Astrocyte (in vitro differentiated cells and primary cell): Measurements from ENCODE around the gene STK36. TPM values are rescaled to one million over a fixed set of nuclear protein-coding genes. Genes with fewer than 3 reads are reported as not detected.

Experiments used
- DNase-seq: peaks from one replicate; pipeline ENCODE4 v3.0.0-alpha.2; 2010; ENCODE audit warnings: low read depth
- FAIRE-seq: peaks from 2 replicates; lab custom pipeline; 2011; peaks lifted over from hg19 to GRCh38; lab: Jason Lieb, UNC
- H2AFZ ChIP-seq: 2 replicates; pipeline ENCODE4 v1.6.0; 2012; ENCODE audit warnings: low read depth, low read length, inconsistent platforms
- H3K27ac ChIP-seq: 2 replicates; pipeline ENCODE4 v1.5.1; 2011; ENCODE audit warnings: low read depth, low read length, inconsistent platforms
- H3K27me3 ChIP-seq: 2 replicates; pipeline ENCODE4 v1.6.0; 2011; ENCODE audit warnings: low read length, inconsistent platforms; ENCODE audit not compliant: insufficient read depth
- H3K36me3 ChIP-seq: 2 replicates; pipeline ENCODE4 v1.5.1; 2011; ENCODE audit warnings: low read length, inconsistent platforms; ENCODE audit not compliant: insufficient read depth
- H3K4me1 ChIP-seq: 2 replicates; pipeline ENCODE4 v1.5.1; 2011; ENCODE audit warnings: low read length, inconsistent platforms; ENCODE audit not compliant: insufficient read depth
- H3K4me2 ChIP-seq: 2 replicates; pipeline ENCODE4 v1.6.0; 2012; ENCODE audit warnings: low read length, inconsistent platforms
- H3K4me3 ChIP-seq: 2 replicates; pipeline ENCODE4 v1.5.1; 2011; ENCODE audit warnings: low read depth, mild to moderate bottlenecking, low read length, inconsistent platforms; ENCODE audit not compliant: insufficient read depth
- H3K79me2 ChIP-seq: 2 replicates; pipeline ENCODE4 v1.6.0; 2012; ENCODE audit warnings: mild to moderate bottlenecking, low read length, inconsistent platforms; ENCODE audit not compliant: insufficient read depth
- H3K9ac ChIP-seq: 2 replicates; pipeline ENCODE4 v1.6.0; 2012; ENCODE audit warnings: mild to moderate bottlenecking, low read length, inconsistent platforms
- H3K9me3 ChIP-seq: 2 replicates; pipeline ENCODE4 v1.5.1; 2012; ENCODE audit warnings: low read depth, mild to moderate bottlenecking, low read length, inconsistent platforms; ENCODE audit not compliant: insufficient read depth
- H4K20me1 ChIP-seq: 2 replicates; pipeline ENCODE4 v1.6.0; 2012; ENCODE audit warnings: low read length, inconsistent platforms; ENCODE audit not compliant: insufficient read depth
- H3K27ac Mint-ChIP-seq: one replicate; pipeline ENCODE4 v1.8.0; 2021; ENCODE audit warnings: mild to moderate bottlenecking, mixed read lengths; ENCODE audit not compliant: unreplicated experiment
- H3K27me3 Mint-ChIP-seq: one replicate; pipeline ENCODE4 v1.8.0; 2021; ENCODE audit warnings: low read depth, mixed read lengths; ENCODE audit not compliant: unreplicated experiment
- H3K36me3 Mint-ChIP-seq: one replicate; pipeline ENCODE4 v1.8.0; 2021; ENCODE audit warnings: low read depth, mixed read lengths; ENCODE audit not compliant: unreplicated experiment
- H3K4me1 Mint-ChIP-seq: one replicate; pipeline ENCODE4 v1.8.0; 2021; ENCODE audit warnings: low read depth, mixed read lengths; ENCODE audit not compliant: unreplicated experiment
- H3K4me3 Mint-ChIP-seq: one replicate; pipeline ENCODE4 v1.8.0; 2021; ENCODE audit warnings: mild to moderate bottlenecking, moderate library complexity, mixed read lengths; ENCODE audit not compliant: unreplicated experiment
- H3K9me3 Mint-ChIP-seq: one replicate; pipeline ENCODE4 v1.8.0; 2021; ENCODE audit warnings: mild to moderate bottlenecking, mixed read lengths; ENCODE audit not compliant: unreplicated experiment
- CTCF ChIP-seq: IDR thresholded peaks from 2 replicates; pipeline ENCODE4 v1.5.1; 2011; ENCODE audit warnings: low read depth, mild to moderate bottlenecking, inconsistent platforms, low read length, moderate library complexity; ENCODE audit not compliant: insufficient read depth
- EZH2 ChIP-seq: IDR thresholded peaks from 2 replicates; pipeline ENCODE4 v1.6.1; 2012; ENCODE audit warnings: mild to moderate bottlenecking, low read length, inconsistent platforms; ENCODE audit not compliant: insufficient read depth
- total RNA-seq: library from RNA; stranded (reverse); gene quantifications from 2 replicates; pipeline ENCODE4 v1.2.1, GENCODE V29; 2021

The STK36 gene
- total RNA-seq, 1 donor from 2014 or later = 42.6 TPM

GRCh38 chr2:218671097-218671653, 711 bp upstream of the STK36 start:
- Histone ChIP-seq H3K4me1 (peaks cover 9% of the 10 kb centered on the region), H3K79me2 (peaks cover 37% of the 10 kb centered on the region), H3K9me3 (no peaks in the 10 kb centered on the region), H3K27ac (peak overlapping the region; percentile 73), H3K4me2 (peak overlapping the region; percentile 98), H2AFZ (peak overlapping the region; percentile 82), H3K4me3 (peak overlapping the region; percentile 94), H4K20me1 (peaks cover 32% of the 10 kb centered on the region), H3K9ac (peak overlapping the region; percentile 87), H3K36me3 (peaks cover 23% of the 10 kb centered on the region), H3K27me3 (no peaks in the 10 kb centered on the region)
- H3K36me3 Mint-ChIP-seq = peaks cover 7% of the 10 kb centered on the region
- H3K4me1 Mint-ChIP-seq = peaks cover 8% of the 10 kb centered on the region
- H3K27ac Mint-ChIP-seq = peak overlapping the region; percentile 99
- FAIRE-seq = no peak
- H3K27me3 Mint-ChIP-seq = no peaks in the 10 kb centered on the region
- peak overlapping the region; percentile 99 for H3K4me3 Mint-ChIP-seq
- TF ChIP-seq EZH2 (no peak), CTCF (no peak)
- H3K9me3 Mint-ChIP-seq = no peaks in the 10 kb centered on the region
- peak; percentile 18 for DNase-seq

- H3K9ac ChIP-seq = no peak overlapping the region
- Mint-ChIP-seq H3K27me3 (no peaks in the 10 kb centered on the region), H3K27ac (peak overlapping the region; percentile 42), H3K4me1 (peaks cover 3% of the 10 kb centered on the region), H3K4me3 (no peak overlapping the region), H3K9me3 (no peaks in the 10 kb centered on the region), H3K36me3 (peaks cover 16% of the 10 kb centered on the region)
- DNase-seq (no peak), FAIRE-seq (no peak)
- H2AFZ ChIP-seq = no peak overlapping the region
- H3K79me2 ChIP-seq = no peaks in the 10 kb centered on the region
- no peaks in the 10 kb centered on the region for H3K9me3 ChIP-seq
- no peaks in the 10 kb centered on the region for H3K4me1 ChIP-seq
- TF ChIP-seq CTCF (no peak), EZH2 (no peak)
- no peak overlapping the region for H3K4me3 ChIP-seq
- no peaks in the 10 kb centered on the region for H3K27me3 ChIP-seq
- H3K4me2 ChIP-seq = no peak overlapping the region
- H3K27ac ChIP-seq = no peak overlapping the region
- H3K36me3 ChIP-seq = peaks cover 20% of the 10 kb centered on the region
- no peaks in the 10 kb centered on the region for H4K20me1 ChIP-seq
Measured at GRCh38 chr2:218679119-218679518, 7.2 kb downstream of the STK36 start.

GRCh38 chr2:218680061-218680460, 8.2 kb downstream of the STK36 start:
- H3K27ac ChIP-seq = no peak overlapping the region
- H3K9me3 ChIP-seq = no peaks in the 10 kb centered on the region
- H3K9me3 Mint-ChIP-seq = no peaks in the 10 kb centered on the region
- TF ChIP-seq EZH2 = no peak
- TF ChIP-seq CTCF = no peak
- H3K4me3 ChIP-seq = no peak overlapping the region
- no peaks in the 10 kb centered on the region for H3K79me2 ChIP-seq
- H3K36me3 ChIP-seq = peaks cover 23% of the 10 kb centered on the region
- FAIRE-seq (no peak), DNase-seq (no peak)
- peaks cover 18% of the 10 kb centered on the region for H3K36me3 Mint-ChIP-seq
- H3K27me3 ChIP-seq = no peaks in the 10 kb centered on the region
- H3K4me2 ChIP-seq = no peak overlapping the region
- no peaks in the 10 kb centered on the region for H3K4me1 ChIP-seq
- no peak overlapping the region for H2AFZ ChIP-seq
- peaks cover 3% of the 10 kb centered on the region for H3K4me1 Mint-ChIP-seq
- no peak overlapping the region for H3K9ac ChIP-seq
- no peak overlapping the region for H3K27ac Mint-ChIP-seq
- no peak overlapping the region for H3K4me3 Mint-ChIP-seq
- H4K20me1 ChIP-seq = no peaks in the 10 kb centered on the region
- H3K27me3 Mint-ChIP-seq = no peaks in the 10 kb centered on the region
